Activated T-helper 17 cell treated with anti-CD3 and anti-CD28 coated beads, Interleukin-2, amount 50 U/mL, for 72 hours (primary cell): ENCODE data around the gene PACS1. TPM values are rescaled to one million over a fixed set of nuclear protein-coding genes. Genes with fewer than 3 reads are reported as not detected.
A peak's percentile ranks its signal among the peaks of the same experiment; 100 is the strongest.
"Not testable (repeated sequence)": the region's sequence is repeated elsewhere in the genome, so short reads cannot be mapped to it uniquely, and the experiment has no call there.

Source experiments
- ATAC-seq: fragments of 150-1000 bp; cut with Tn5 transposase; replicated peaks from 2 replicates; pipeline ENCODE4 v1.10.0; 2021; ENCODE audit warnings: mild to moderate bottlenecking, moderate library complexity
- H3K27ac Mint-ChIP-seq: one replicate; pipeline ENCODE4 v1.8.0; 2022; ENCODE audit warnings: mixed read lengths
- H3K27me3 Mint-ChIP-seq: one replicate; pipeline ENCODE4 v1.8.0; 2022; ENCODE audit warnings: mixed read lengths
- H3K36me3 Mint-ChIP-seq: one replicate; pipeline ENCODE4 v1.8.0; 2022; ENCODE audit warnings: low read depth, mild to moderate bottlenecking, mixed read lengths
- H3K4me1 Mint-ChIP-seq: one replicate; pipeline ENCODE4 v1.8.0; 2022; ENCODE audit warnings: mixed read lengths
- H3K4me3 Mint-ChIP-seq: one replicate; pipeline ENCODE4 v1.8.0; 2022; ENCODE audit warnings: mild to moderate bottlenecking, mixed read lengths
- H3K9me3 Mint-ChIP-seq: one replicate; pipeline ENCODE4 v1.8.0; 2022; ENCODE audit warnings: mixed read lengths
- total RNA-seq, 2 donors: library from RNA; stranded (reverse); gene quantifications; one replicate each; pipeline ENCODE4 v1.2.3, GENCODE V29; 2022

PACS1 gene
- total RNA-seq, 2 donors from 2014 or later = 84.5 to 105 TPM

DNA sequence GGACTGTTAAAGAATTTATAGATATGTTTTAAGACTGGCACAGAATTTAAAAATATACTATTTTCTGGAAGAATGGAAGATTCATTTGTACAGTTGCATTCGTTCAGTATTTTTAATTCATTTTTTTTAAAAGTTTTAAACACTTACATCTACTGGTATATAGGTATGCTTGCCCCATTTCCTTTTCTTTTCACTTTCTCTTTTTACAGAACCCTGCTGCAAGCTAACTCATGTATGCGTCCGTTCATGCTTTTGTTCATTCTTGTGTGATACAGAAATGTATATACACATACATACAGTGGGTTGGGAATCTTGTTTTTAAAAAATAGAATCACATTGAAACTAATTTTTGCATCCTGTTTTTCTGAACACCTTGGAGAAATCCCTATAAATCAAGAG is 31.0 kb downstream of the PACS1 start:
- peak overlapping the region; percentile 97 for H3K4me3 Mint-ChIP-seq
- H3K9me3 Mint-ChIP-seq = no peaks in the 10 kb centered on the region
- H3K27me3 Mint-ChIP-seq = no peaks in the 10 kb centered on the region
- H3K27ac Mint-ChIP-seq = peak overlapping the region; percentile 97
- H3K36me3 Mint-ChIP-seq = peaks cover 18% of the 10 kb centered on the region
- peak; percentile 30 for ATAC-seq
- peaks cover 47% of the 10 kb centered on the region for H3K4me1 Mint-ChIP-seq

DNA sequence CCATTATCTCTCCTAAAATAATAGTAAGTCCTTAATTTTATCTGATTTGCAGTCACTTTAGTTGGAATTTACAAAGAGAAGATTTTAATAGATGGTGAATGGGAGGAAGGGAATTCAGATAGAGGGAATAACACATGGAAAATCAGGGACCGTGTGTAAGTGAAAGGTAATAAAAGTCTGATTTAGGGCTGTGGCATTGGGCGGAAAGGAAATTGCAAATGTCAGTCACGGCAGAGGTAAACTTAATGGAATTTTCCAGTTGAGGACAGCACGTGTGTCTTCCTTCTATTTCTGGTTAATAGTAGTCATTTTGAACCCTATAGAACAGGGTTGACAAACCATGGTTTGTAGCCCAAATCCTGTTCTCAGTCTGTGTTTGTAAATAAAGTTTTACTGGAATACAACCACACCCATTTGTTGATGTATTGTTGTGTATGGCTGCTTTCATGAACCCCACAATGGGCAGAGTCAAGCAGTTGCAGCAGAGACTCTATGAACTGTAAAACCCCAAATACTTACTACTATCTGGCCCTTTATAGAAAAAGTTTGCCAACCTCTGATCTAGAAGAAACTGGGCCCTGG is 34.1 kb downstream of the PACS1 start:
- H3K36me3 Mint-ChIP-seq = peaks cover 29% of the 10 kb centered on the region
- peak overlapping the region; percentile 57 for H3K4me3 Mint-ChIP-seq
- no peak for ATAC-seq
- no peaks in the 10 kb centered on the region for H3K27me3 Mint-ChIP-seq
- peak overlapping the region; percentile 49 for H3K27ac Mint-ChIP-seq
- no peaks in the 10 kb centered on the region for H3K9me3 Mint-ChIP-seq
- H3K4me1 Mint-ChIP-seq = peaks cover 70% of the 10 kb centered on the region

DNA sequence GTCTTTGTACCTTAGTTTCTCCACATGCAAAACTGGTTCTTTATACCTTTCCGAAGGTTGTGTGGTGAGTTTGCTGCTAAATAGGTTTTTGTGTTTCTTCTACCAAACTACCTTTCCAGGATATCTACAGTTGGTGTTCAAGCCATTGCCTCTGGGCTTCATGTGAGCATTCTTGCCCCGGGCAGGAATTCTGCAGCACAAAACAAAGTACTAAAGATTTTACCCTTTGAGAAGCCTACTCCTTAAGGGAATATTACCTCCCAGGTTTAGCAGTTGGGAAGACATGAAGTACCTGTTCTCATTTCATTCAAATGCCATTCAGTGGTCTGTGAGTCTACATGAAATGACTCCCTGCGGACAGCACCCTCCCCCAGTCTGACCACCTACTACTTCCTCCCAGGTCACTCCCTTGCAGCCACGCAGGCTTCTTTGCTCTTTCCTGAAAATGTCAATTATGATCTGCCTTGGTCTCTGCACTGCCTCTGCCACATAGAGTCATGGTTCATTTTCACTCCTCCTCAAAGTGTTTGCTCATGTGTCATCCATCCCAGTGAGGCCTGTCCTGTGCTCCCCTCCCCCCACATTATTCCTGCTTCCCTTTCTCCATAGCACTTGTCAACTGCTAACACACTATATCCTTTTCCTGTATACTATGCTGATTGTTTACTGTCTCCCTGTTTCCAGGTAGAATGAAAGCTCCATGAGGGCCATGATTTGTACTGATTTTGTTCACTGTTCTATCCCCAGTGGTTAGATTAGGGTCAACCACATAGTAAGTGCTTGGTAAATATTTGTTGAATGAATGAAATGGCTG is 36.9 kb downstream of the PACS1 start:
- Mint-ChIP-seq H3K36me3 (peaks cover 28% of the 10 kb centered on the region), H3K9me3 (no peaks in the 10 kb centered on the region), H3K4me3 (peak overlapping the region; percentile 67), H3K27ac (peak overlapping the region; percentile 77), H3K27me3 (no peaks in the 10 kb centered on the region), H3K4me1 (peaks cover 67% of the 10 kb centered on the region)
- ATAC-seq = peak; percentile 85

DNA sequence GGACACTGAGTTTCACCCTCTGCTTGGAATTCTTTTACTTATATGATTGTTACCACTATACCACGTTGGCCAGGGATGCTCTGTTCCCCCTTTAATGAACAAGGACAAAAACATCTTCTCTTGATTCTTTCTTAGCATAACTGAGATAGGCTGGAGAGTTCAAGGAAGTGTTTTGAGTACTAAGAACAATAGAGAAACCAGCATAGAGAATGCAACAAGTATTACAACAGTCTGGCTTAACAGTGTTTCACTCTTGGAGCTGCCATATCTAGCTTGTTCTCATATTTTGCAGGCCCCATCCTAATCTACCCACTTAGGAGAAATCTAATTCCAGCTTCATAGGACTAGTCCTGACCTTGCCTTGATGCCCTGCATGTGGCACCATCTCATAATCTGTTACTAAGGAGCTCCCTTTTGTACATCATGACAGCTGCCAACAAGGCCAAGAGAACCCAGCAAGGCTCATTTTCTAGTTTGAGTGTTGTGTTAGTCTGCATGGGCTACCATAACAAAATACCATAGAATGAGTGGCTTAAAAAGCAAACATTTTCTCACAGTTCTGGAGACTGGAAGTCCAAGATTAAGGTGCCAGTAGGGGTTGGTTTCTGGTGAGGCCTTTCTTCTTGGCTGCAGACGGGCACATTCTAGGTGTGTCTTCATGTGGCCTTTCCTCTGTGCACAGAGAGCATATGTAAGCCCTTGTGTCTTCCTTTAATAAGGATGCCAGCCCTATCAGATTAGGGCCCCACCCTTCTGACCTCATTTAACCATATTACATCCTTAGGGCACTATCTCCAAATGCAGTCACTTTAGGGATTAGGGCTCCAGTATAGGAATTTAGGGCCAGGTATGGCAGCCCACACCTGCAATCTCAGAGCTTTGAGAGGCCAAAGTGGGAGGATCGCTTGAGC is 37.8 kb downstream of the PACS1 start:
- Mint-ChIP-seq H3K4me1 (peaks cover 75% of the 10 kb centered on the region), H3K27ac (peak overlapping the region; percentile 77), H3K36me3 (peaks cover 28% of the 10 kb centered on the region), H3K4me3 (peak overlapping the region; percentile 67), H3K9me3 (no peaks in the 10 kb centered on the region), H3K27me3 (no peaks in the 10 kb centered on the region)
- peak; percentile 63 for ATAC-seq

DNA sequence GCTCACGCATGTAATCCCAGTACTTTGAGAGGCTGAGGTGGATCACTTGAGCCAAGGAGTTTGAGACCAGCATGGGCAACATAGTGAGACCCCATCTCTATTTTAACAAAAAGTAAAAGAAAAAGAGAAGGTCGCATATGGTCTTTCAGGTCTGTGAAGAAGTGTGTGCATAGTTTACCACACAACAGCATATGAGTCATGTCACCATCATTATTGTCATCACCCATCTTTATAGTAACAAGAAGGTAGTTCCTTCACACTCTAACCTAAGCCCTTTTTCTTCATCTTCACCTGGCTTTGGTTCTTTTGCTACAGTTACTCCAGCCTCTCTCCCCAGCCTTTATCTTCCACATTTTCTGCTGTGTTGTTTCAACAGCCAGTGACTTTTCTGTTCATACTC is 39.2 kb downstream of the PACS1 start:
- H3K4me1 Mint-ChIP-seq = peaks cover 77% of the 10 kb centered on the region
- H3K9me3 Mint-ChIP-seq = no peaks in the 10 kb centered on the region
- peak overlapping the region; percentile 77 for H3K27ac Mint-ChIP-seq
- peak overlapping the region; percentile 67 for H3K4me3 Mint-ChIP-seq
- H3K36me3 Mint-ChIP-seq = peaks cover 28% of the 10 kb centered on the region
- ATAC-seq = peak; percentile 61
- H3K27me3 Mint-ChIP-seq = no peaks in the 10 kb centered on the region

DNA sequence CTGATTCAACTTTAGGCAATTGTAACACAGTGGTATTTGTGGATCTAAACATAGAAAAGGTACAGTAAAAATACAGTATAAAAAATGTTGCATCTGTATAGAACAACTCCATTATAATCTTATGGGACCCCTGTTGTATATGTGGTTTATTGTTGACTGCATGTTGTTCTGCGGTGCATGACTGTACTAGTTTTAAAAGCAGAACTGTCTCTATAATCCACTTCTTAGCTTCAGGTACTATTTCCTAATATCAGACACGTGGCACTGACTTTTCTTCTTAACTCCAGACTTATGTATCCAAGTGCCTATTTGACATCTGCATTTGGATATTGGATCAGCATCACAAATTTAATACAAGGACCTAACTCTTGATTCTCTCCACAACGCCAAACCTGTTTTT is 41.1 kb downstream of the PACS1 start:
- peak overlapping the region; percentile 70 for H3K27ac Mint-ChIP-seq
- no peak for ATAC-seq
- H3K4me1 Mint-ChIP-seq = peaks cover 70% of the 10 kb centered on the region
- H3K9me3 Mint-ChIP-seq = no peaks in the 10 kb centered on the region
- no peaks in the 10 kb centered on the region for H3K27me3 Mint-ChIP-seq
- peaks cover 17% of the 10 kb centered on the region for H3K36me3 Mint-ChIP-seq
- H3K4me3 Mint-ChIP-seq = no peak overlapping the region

DNA sequence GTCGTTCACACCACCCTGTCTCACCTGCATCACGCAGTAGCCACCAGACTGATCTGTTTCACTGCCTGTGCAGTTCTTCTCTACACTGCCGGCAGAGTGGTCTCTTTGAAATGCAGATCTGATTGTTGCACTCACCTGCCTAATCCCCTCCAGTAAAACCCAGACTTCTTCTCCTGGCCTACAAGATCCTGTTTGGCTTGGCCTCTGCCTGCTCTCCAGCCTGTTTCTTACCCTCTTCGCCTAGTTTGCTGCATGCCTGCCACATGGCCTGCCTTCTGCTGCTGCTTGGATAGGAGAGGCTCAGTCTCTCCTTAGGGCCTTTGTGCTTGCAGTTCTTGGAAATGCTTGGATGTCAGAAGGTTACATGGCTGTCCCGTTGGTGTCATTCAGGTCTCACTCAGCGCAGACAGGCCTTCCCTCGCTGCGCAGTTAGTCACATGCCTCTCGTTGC is 42.0 kb downstream of the PACS1 start:
- H3K9me3 Mint-ChIP-seq = no peaks in the 10 kb centered on the region
- H3K27ac Mint-ChIP-seq = peak overlapping the region; percentile 70
- peaks cover 73% of the 10 kb centered on the region for H3K4me1 Mint-ChIP-seq
- H3K27me3 Mint-ChIP-seq = no peaks in the 10 kb centered on the region
- H3K36me3 Mint-ChIP-seq = peaks cover 12% of the 10 kb centered on the region
- ATAC-seq = no peak
- H3K4me3 Mint-ChIP-seq = peak overlapping the region; percentile 67

DNA sequence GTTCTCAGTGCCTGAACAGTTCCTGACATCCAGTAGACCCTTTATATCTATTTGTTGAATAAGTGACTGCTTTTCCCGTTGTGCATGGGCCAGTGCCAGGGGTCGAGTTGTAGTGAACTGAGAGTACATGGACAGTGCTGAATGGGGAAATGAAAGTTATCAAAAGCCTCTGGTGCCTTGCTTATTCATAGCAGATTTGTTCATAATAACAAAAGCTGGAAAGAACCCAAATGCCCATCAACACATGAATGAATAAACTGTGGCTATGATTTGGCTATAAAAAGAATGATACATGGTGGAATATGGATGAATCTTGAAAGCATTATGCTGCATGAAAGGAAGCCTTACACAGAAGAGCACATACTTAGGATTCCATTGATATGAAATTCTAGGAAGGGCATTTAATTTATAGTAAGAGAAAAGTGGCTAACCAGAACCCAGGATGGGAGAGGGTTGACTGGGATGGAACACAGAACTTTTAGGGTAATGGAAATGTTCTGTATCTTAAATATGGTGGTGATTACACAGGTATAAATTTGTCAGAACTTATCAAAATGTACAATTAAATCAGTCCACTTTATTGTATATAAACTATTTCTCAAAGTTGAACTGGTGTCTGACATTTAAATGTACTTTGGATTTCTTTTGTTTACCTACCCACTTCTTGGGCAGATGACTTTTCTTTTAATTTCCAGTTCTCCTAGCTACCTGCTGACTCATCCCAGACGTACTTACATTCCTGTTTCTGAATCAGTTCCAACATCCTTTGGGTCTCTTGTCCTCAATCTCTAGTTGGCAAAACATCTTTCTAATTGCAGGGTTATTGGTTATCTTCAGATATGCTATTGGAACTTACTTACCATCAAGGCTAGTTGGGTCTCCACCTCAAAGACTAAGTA is 42.8 kb downstream of the PACS1 start:
- no peaks in the 10 kb centered on the region for H3K9me3 Mint-ChIP-seq
- H3K27ac Mint-ChIP-seq = peak overlapping the region; percentile 70
- H3K27me3 Mint-ChIP-seq = no peaks in the 10 kb centered on the region
- H3K4me3 Mint-ChIP-seq = peak overlapping the region; percentile 67
- peak; percentile 32 for ATAC-seq
- H3K4me1 Mint-ChIP-seq = peaks cover 68% of the 10 kb centered on the region
- peaks cover 7% of the 10 kb centered on the region for H3K36me3 Mint-ChIP-seq

DNA sequence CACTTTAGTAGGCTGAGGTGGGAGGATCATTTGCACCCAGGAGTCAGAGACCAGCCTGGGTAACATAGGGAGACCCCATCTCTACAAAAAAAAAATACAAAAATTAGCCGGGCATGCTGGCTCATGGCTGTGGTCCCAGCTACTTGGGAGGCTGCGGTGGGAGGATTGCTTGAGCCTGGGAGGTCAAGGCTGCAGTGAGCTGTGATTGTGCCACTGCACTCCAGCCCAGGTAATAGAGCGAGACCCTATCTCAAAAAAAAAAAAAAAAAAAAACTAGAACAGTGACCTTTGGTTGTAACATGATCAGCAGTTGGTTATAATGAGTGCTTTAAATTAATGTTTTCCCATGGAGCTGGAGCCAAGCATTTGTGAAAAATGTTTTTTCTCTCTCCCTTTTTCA is 44.9 kb downstream of the PACS1 start:
- Mint-ChIP-seq H3K4me1 (peaks cover 65% of the 10 kb centered on the region), H3K27ac (peak overlapping the region; percentile 87), H3K4me3 (peak overlapping the region; percentile 78)
- H3K36me3 Mint-ChIP-seq, H3K9me3 Mint-ChIP-seq, ATAC-seq, H3K27me3 Mint-ChIP-seq: not testable (repeated sequence)

DNA sequence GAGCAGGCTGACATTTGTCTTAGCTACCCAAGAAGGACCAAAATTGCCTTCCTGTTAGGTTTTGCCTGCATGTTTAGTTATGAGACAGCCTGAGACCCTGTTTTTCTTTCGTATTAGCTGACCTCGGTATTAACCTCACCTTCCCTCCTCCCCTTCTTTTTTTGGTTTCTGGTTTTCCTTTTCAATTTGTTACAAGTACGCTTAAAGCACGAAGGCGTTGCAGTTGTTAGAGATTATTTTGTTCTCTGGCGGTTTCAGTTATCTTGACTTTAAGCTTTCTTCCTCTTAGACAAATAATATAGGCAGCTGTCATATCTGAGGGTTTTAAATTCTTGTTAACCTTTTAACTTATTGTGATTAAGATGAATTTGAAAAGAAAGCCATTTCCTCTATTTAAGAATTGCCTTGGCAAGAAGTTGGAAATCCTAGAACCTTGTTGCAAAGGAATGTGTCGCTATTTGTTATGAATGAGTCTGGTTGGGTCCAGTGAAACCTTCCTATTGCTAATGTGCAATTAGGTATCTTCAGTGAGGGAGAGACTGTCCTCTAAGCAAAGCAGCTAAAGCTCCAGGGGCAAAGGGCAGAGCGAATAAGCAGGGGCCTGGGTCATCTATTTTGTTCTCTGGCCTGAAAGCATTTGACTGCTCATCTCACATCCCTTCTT is 45.7 kb downstream of the PACS1 start:
- Mint-ChIP-seq H3K4me1 (peaks cover 69% of the 10 kb centered on the region), H3K27ac (peak overlapping the region; percentile 87), H3K36me3 (no peaks in the 10 kb centered on the region), H3K27me3 (no peaks in the 10 kb centered on the region), H3K9me3 (no peaks in the 10 kb centered on the region), H3K4me3 (peak overlapping the region; percentile 78)
- peak; percentile 61 for ATAC-seq

DNA sequence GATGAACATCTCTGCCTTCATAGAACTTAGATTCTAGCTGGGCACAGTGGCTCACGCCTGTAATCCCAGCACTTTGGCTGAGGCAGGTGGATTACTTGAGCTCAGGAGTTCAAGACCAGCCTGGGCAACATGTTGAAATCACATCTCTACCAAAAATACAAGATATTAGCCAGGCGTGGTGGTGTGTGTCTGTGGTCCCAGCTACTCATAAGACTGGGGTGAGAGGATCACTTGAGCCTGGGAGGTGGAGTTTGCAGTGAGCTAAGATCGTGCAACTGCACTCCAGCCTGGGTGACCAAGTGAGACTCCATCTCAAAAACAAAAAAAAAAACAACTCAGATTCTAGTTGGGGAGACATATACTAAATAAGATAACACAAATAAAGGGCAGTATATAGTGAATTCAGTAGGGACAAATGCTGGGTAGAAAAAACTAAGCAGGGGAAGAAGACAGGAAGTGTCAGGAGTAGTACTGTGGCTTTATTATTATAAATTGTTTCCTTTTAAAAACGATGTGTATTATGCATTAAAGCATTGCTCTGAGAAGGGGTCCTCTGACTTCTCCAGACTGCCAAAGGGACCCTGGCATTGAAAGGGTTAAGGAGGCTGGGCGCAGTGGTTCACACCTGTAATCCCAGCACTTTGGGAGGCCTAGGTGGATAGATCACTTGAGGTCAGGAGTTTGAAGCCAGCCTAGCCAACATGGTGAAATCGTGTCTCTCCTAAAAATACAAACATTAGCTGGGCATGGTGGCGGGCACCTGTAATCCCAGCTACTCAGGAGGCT is 46.7 kb downstream of the PACS1 start:
- Mint-ChIP-seq H3K9me3 (no peaks in the 10 kb centered on the region), H3K27me3 (no peaks in the 10 kb centered on the region), H3K4me1 (peaks cover 72% of the 10 kb centered on the region), H3K36me3 (no peaks in the 10 kb centered on the region), H3K4me3 (peak overlapping the region; percentile 78), H3K27ac (peak overlapping the region; percentile 87)
- ATAC-seq = peak; percentile 34

DNA sequence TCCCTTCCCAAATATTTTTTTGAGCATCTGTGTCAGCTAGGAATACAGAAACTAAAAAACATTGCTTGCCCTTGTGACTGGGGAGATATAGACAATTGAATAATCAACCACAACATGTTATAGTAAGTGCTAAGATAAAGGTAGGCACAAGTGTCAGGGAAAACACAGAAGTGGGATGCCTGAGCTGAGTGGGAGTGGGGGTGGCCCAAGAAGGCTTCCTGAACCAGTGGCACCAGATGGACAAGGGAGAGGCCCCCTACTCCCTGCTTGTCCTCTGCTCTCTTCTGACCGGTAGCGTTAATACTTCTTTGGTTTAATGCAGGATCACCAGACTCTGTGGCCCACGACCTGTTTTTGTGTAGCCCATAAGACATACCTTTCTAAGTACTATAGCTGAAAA is 48.8 kb downstream of the PACS1 start:
- no peak for ATAC-seq
- H3K4me3 Mint-ChIP-seq = peak overlapping the region; percentile 21
- H3K9me3 Mint-ChIP-seq = no peaks in the 10 kb centered on the region
- H3K27ac Mint-ChIP-seq = no peak overlapping the region
- H3K4me1 Mint-ChIP-seq = peaks cover 58% of the 10 kb centered on the region
- no peaks in the 10 kb centered on the region for H3K36me3 Mint-ChIP-seq
- no peaks in the 10 kb centered on the region for H3K27me3 Mint-ChIP-seq
